ENCODE results near the gene CCDC152.

Gene CCDC152

GRCh38 chr5:42830924-42831323 lies 74.3 kb downstream of the CCDC152 start:
- Histone ChIP-seq H3K27me3 (ENCODE audit: insufficient read depth, low read length, poor library complexity, severe bottlenecking) (no peaks in the 10 kb centered on the region), H3K79me2 (ENCODE audit: insufficient read depth, low read length) (no peaks in the 10 kb centered on the region), H2AFZ (ENCODE audit: low read length) (no peak overlapping the region), H3K4me2 (ENCODE audit: low read depth, low read length, poor library complexity, severe bottlenecking) (no peak overlapping the region), H3K9me3 (ENCODE audit: insufficient read depth, low read depth, low read length) (no peaks in the 10 kb centered on the region), H3K9me2 (replicated peaks; ENCODE audit: low read depth, low read length) (no peaks in the 10 kb centered on the region), H3K9ac (ENCODE audit: low read depth, low read length, poor library complexity, severe bottlenecking) (no peak overlapping the region), H3F3A (ENCODE audit: low read depth) (no peaks in the 10 kb centered on the region), H3K36me3 (ENCODE audit: insufficient read depth, low read length) (no peaks in the 10 kb centered on the region), H4K20me1 (ENCODE audit: insufficient read depth, low read length, poor library complexity, severe bottlenecking) (no peaks in the 10 kb centered on the region), H3K4me3 (ENCODE audit: low read length, poor library complexity, severe bottlenecking) (no peak overlapping the region), H3K4me1 (ENCODE audit: insufficient read depth, low read length, poor library complexity, severe bottlenecking) (no peaks in the 10 kb centered on the region)
- TF ChIP-seq CTCF (conservative IDR thresholded peaks at IDR 0.05; ENCODE audit: low read length) (no peak), EZH2phosphoT487 (IDR thresholded peaks at IDR 0.05; ENCODE audit: borderline replicate concordance) (no peak)

DNA sequence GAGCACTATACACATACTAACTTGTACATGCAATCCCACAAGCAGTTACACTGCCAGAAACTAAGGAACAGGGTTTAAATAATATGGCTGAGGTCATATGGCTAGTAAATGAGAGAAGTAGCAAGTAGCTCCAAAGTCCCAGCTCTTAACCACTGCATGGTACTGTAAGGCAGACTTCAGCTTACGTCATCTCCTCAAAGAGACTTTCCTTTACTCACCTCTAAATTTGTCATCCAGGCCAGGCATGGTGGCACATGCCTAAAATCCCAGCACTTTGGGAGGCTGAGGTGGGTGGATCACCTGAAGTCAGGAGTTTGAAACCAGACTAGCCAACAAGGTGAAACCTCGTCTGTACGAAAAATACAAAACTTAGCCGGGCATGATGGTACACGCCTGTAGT lies 75.4 kb downstream of the CCDC152 start:
- Histone ChIP-seq H3K4me1 (ENCODE audit: insufficient read depth, low read length, poor library complexity, severe bottlenecking) (no peaks in the 10 kb centered on the region), H3K9ac (ENCODE audit: low read depth, low read length, poor library complexity, severe bottlenecking) (no peak overlapping the region), H3K4me2 (ENCODE audit: low read depth, low read length, poor library complexity, severe bottlenecking) (no peak overlapping the region), H3K36me3 (ENCODE audit: insufficient read depth, low read length) (no peaks in the 10 kb centered on the region), H2AFZ (ENCODE audit: low read length) (no peak overlapping the region), H3K9me2 (replicated peaks; ENCODE audit: low read depth, low read length) (no peaks in the 10 kb centered on the region), H3K9me3 (ENCODE audit: insufficient read depth, low read depth, low read length) (no peaks in the 10 kb centered on the region), H4K20me1 (ENCODE audit: insufficient read depth, low read length, poor library complexity, severe bottlenecking) (no peaks in the 10 kb centered on the region), H3K79me2 (ENCODE audit: insufficient read depth, low read length) (no peaks in the 10 kb centered on the region), H3F3A (ENCODE audit: low read depth) (no peaks in the 10 kb centered on the region), H3K27me3 (ENCODE audit: insufficient read depth, low read length, poor library complexity, severe bottlenecking) (no peaks in the 10 kb centered on the region), H3K4me3 (ENCODE audit: low read length, poor library complexity, severe bottlenecking) (no peak overlapping the region)
- TF ChIP-seq CTCF (conservative IDR thresholded peaks at IDR 0.05; ENCODE audit: low read length), result no peak
- no peak for TF ChIP-seq EZH2phosphoT487 (IDR thresholded peaks at IDR 0.05; ENCODE audit: borderline replicate concordance)

DNA sequence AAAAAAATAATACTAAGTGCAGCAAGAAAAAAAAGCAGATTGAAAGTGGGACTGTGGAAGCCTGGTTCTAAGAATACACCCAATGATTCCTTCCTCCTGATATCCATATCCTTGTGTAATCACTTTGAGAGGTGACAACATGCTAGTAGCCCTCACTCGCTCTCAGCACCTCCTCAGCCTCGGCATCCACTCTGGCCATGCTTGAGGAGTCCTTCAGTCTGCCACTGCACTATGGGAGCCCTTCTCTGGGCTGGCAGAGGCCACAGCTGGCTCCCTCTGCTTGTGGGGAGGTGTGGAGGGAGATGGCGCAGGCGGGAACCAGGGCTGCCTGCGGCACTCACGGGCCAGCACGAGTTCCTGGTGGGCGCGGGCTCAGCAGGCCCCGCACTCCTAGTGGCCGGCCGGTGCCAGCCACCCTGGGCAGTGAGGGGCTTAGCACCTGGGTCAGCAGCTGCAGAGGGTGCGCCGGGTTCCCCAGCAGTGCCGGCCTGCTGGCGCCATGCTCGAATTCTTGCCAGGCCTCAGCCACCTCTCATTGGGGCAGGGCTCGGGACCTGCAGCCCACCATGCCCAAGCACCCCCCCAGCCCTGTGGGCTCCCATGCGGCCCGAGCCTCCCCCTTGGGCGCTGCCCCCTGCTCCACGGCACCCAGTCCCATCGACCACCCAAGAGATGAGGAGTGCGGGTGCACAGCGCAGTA lies 79.6 kb downstream of the CCDC152 start:
- H3K79me2 ChIP-seq (ENCODE audit: insufficient read depth, low read length), result no peaks in the 10 kb centered on the region
- no peak overlapping the region for H3K4me3 ChIP-seq (ENCODE audit: low read length, poor library complexity, severe bottlenecking)
- no peak overlapping the region for H3K4me2 ChIP-seq (ENCODE audit: low read depth, low read length, poor library complexity, severe bottlenecking)
- H3K4me1 ChIP-seq (ENCODE audit: insufficient read depth, low read length, poor library complexity, severe bottlenecking), result no peaks in the 10 kb centered on the region
- H3K9ac ChIP-seq (ENCODE audit: low read depth, low read length, poor library complexity, severe bottlenecking), result no peak overlapping the region
- H3K36me3 ChIP-seq (ENCODE audit: insufficient read depth, low read length), result no peaks in the 10 kb centered on the region
- H3F3A ChIP-seq (ENCODE audit: low read depth), result no peaks in the 10 kb centered on the region
- no peaks in the 10 kb centered on the region for H3K9me3 ChIP-seq (ENCODE audit: insufficient read depth, low read depth, low read length)
- no peak for TF ChIP-seq CTCF (conservative IDR thresholded peaks at IDR 0.05; ENCODE audit: low read length)
- no peak for TF ChIP-seq EZH2phosphoT487 (IDR thresholded peaks at IDR 0.05; ENCODE audit: borderline replicate concordance)
- no peaks in the 10 kb centered on the region for H3K27me3 ChIP-seq (ENCODE audit: insufficient read depth, low read length, poor library complexity, severe bottlenecking)
- no peaks in the 10 kb centered on the region for H3K9me2 ChIP-seq (replicated peaks; ENCODE audit: low read depth, low read length)
- no peak overlapping the region for H2AFZ ChIP-seq (ENCODE audit: low read length)
- H4K20me1 ChIP-seq (ENCODE audit: insufficient read depth, low read length, poor library complexity, severe bottlenecking), result no peaks in the 10 kb centered on the region
